Ureter (tissue), 1 donor: ENCODE measurements around the gene EPPIN. TPM values are rescaled to one million over a fixed set of nuclear protein-coding genes. Genes with fewer than 3 reads are reported as not detected.

Experiments
- DNase-seq: peaks from one replicate; pipeline ENCODE4 v3.0.0-alpha.2; 2020; ENCODE audit warnings: low spot score
- total RNA-seq: library from RNA; stranded (reverse); gene quantifications from one replicate; pipeline ENCODE4 v1.2.4, GENCODE V29; 2023
- donor health status: DM: yes; HTN: yes; CAD: no.

Gene EPPIN
- total RNA-seq, 1 donor from 2014 or later: not detected

GRCh38 chr20:45538209-45538799 is 8.9 kb downstream of the EPPIN start:
- no peak for DNase-seq

- DNase-seq: no peak
Measured at GRCh38 chr20:45527294-45527693, 19.9 kb downstream of the EPPIN start.

GRCh38 chr20:45523821-45524220 is 23.4 kb downstream of the EPPIN start:
- no peak for DNase-seq

GRCh38 chr20:45518282-45518681 is 28.9 kb downstream of the EPPIN start:
- peak; percentile 77 for DNase-seq

GRCh38 chr20:45515147-45515913 is 31.9 kb downstream of the EPPIN start, which contains the start of gene SPINT3:
Gene SPINT3 (minus strand): TSS chr20:45515622. CDS start chr20:45515608, 14 bp downstream.
- no peak for DNase-seq

DNA sequence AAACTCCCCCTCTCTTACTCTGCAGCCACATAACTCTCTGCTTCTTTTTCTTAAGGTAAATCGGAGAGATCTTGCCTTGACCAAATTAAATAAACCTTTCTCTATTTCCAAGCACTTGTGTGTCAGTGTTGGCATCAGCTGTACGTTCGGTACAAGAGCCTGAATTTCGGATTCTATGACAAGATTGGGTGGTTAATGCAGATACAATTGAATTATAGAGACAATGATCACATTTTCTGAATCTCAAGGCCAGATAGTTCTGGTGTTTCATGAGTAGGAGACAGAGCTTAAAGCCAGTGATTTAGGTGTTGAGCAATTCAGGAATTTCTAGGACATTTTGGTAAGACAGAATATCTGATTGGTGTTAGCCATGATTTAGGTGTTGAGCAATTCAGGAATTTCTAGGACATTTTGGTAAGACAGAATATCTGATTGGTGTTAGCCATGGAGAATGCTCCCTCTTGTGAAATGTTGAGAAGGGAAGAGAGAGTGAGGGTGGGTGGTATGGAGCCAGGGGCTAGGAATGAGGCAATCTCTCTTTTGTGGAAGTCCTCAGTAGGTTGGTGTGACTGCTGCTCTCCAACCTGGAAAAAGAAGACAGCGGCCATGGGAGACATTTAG is 36.8 kb downstream of the EPPIN start:
- DNase-seq: no peak

DNA sequence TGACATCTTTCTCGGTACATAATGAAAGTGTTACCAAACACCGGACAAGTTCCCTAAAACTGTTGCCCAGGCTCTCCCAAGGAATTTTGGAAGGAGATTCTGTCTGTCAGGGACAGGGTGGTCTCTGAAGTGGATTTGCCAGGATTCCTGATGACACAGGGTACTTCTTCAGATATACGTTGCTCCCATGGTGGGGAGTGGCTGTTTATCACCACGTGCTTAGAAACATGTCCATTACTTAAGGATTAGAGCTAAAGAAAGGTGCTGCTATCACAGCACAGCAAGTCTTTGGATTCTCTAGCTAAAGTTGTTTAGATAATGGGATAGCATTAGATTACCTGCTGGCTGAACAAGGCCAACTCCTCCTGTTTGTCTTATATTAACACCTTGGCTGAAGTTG is 38.1 kb downstream of the EPPIN start:
- no peak for DNase-seq

DNA sequence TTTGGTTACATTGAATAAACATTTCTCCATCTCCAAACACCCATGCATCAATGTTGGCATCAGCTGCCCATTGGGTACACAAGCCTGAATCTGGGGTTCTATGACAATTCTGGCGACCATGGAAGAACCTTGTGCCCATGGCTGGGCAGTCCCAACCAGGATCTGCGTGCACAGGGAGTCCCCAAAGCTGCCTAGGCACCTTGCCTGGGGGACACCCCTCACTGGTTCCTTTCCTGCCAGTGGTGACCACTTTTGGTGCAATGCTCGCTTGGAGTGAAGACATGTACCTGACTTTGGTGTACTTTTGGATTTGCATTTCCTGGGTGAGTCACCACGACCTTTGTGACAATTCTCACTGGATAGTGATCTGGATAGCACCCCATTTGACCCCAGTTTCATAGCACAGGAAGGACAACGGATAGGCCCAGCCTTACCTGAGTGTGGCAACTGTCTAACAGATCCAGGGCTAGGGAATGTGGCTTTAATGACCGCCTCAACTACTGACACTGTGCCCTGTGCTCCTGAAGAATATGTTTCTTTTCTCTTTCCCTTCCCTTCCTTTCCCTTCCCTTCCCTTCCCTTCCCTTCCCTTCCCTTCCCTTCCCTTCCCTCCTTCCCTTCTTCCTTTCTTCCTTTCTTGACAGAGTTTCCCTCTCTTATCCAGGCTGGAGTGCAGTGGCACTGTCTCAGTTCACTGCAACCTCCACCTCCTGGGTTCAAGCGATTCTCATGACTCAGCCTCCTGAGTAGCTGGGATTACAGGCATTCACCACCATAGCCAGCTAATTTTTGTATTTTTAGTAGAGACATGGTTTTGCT is 38.9 kb downstream of the EPPIN start:
- DNase-seq: no peak

DNA sequence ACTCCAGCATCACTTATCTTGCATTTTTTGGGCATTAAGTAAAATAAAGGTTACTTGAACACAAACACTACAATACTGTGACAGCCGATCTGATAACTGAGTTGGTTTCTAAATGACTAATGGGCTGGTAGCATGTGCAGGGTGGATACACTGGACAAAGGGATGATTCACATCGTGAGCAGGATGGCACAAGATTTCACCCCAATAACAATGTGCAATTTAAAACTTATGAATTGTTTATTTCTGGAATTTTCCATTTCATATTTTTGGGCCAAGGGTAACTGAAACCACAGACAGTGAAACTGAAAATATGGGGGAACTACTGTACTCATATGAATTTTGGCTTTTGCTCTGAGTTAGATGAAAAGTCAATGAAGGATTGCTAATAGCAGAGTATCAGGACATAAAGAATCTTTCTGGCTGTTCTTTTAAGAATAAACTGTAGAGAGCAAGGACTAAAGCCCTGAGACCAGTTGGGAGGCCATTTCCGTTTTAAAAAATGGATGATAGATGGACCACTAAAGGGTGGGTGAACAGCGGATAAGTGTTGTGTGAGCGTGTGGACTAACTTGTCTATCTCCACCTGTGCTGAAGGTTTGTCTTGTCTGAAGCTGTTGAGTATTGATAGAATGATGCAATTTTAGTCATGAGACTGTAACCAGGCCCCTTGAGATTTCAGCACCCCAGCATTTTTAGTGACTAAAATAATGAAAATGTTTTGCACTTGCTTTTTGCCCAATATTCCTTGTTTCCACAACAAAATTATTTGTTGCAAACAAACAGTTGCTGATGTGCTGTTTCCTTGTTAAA is 40.0 kb downstream of the EPPIN start:
- no peak for DNase-seq

- no peak for DNase-seq
Measured at GRCh38 chr20:45506398-45506797, 40.8 kb downstream of the EPPIN start.

GRCh38 chr20:45503403-45503802 is 43.8 kb downstream of the EPPIN start:
- no peak for DNase-seq

- DNase-seq: no peak
Measured at GRCh38 chr20:45502561-45502960, 44.6 kb downstream of the EPPIN start.

DNA sequence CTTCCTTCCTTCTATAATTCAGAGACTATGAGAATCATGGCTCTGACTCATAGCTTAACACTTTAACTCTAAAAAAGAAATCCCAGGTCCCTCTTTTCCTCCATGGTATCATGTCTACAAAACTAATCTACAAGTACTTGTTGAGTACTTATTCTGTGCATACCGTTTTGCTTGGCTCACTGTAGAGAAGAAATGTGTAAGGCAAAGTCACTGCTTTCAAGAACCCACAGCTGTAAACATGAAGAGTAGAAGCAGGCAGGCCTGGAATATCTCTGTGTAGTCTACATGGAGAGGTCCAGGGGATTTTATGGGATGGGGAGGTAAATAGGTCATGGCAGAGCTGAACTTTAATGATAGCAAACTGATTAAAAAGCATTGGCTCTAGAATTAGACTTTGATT is 45.6 kb downstream of the EPPIN start:
- DNase-seq: no peak

GRCh38 chr20:45500022-45500421 is 47.2 kb downstream of the EPPIN start:
- DNase-seq: no peak

- no peak for DNase-seq
Measured at GRCh38 chr20:45497971-45498494, 49.2 kb downstream of the EPPIN start.

DNA sequence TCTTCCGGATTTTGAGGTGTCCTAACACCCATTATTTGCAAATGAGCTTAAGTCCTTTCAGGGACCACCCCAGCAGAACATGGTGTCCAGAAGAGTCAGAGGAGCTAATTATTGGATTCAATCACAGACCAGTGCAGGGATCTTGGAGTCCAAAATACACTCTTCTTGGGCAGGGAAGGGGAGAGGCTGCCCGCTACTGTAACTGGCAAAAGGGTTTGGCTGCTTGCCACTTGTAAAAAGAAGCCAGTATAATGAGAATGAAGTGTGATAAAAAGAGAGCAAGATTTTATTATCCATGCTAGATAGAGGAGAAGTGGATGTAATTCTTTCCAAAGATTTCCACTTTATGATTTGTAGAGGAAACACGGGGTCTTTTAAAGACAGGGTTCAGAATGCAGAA is 51.0 kb downstream of the EPPIN start:
- DNase-seq: no peak

DNA sequence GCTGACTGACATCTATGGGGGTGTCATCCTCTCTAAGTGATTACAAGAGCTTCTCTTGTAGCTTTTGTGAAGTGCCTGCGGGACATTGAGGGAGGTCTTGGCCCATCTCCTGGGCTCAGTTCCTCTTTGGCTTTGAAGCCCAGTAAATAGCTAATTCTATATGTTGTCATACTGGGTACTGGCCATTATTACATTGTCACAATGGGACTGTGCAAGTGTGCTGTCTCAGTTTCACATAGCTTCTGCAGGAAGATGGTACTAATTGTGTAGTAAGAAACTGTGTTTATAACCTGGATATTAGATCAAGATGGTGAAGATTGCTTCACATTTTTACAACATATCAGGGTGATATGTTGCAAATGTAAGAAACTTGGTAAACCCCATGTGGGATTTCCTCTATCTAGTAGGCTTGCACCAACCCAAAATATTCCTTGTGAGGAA is 51.7 kb downstream of the EPPIN start:
- DNase-seq: no peak
